MCF 10A (cell line): Measurements from ENCODE around the gene FARP1. TPM values are rescaled to one million over a fixed set of nuclear protein-coding genes. Genes with fewer than 3 reads are reported as not detected.

ENCODE experiments used
- BruUV-seq: library from RNA; stranded (reverse); fragments of 400-500 nt; replicated peaks from 2 replicates; lab custom pipeline; 2021; lab: Mats Ljungman, UMichigan
- CTCF ChIA-PET: fragments of 300-600 bp; sonication (Branson Sonifier 250); formaldehyde crosslinking; extraction: SDS; loops from one replicate; lab custom pipeline; 2021; ENCODE audit warnings: antibody characterized with exemption, inconsistent platforms; lab: Yijun Ruan, JAX
- POLR2A ChIA-PET: fragments of 300-600, 350-650 bp; sonication (Branson Sonifier 250); formaldehyde crosslinking; extraction: SDS; loops from one replicate; lab custom pipeline; 2020; ENCODE audit warnings: antibody characterized with exemption, inconsistent platforms; lab: Yijun Ruan, JAX
- DNase-seq: peaks from one replicate; pipeline ENCODE4 v3.0.0-alpha.2; 2018; ENCODE audit not compliant: unreplicated experiment
- H3K27ac Mint-ChIP-seq: one replicate; pipeline ENCODE4 v1.8.0; 2022; ENCODE audit warnings: mild to moderate bottlenecking, low read depth, mixed read lengths; ENCODE audit not compliant: unreplicated experiment
- H3K27me3 Mint-ChIP-seq: one replicate; pipeline ENCODE4 v1.8.0; 2022; ENCODE audit warnings: mixed read lengths; ENCODE audit not compliant: insufficient read depth, unreplicated experiment
- H3K36me3 Mint-ChIP-seq: one replicate; pipeline ENCODE4 v1.8.0; 2022; ENCODE audit warnings: mild to moderate bottlenecking, moderate library complexity, mixed read lengths; ENCODE audit not compliant: insufficient read depth, unreplicated experiment
- H3K4me1 Mint-ChIP-seq: one replicate; pipeline ENCODE4 v1.8.0; 2022; ENCODE audit warnings: mixed read lengths; ENCODE audit not compliant: insufficient read depth, unreplicated experiment
- H3K4me3 Mint-ChIP-seq: one replicate; pipeline ENCODE4 v1.8.0; 2022; ENCODE audit warnings: mild to moderate bottlenecking, moderate library complexity, mixed read lengths; ENCODE audit not compliant: unreplicated experiment
- H3K9me3 Mint-ChIP-seq: one replicate; pipeline ENCODE4 v1.8.0; 2022; ENCODE audit warnings: mixed read lengths; ENCODE audit not compliant: unreplicated experiment
- intact Hi-C: fragments of 100-400 bp; cut with micrococcal nuclease; formaldehyde crosslinking; loops from 2 replicates; pipeline ENCODE4 v1.14.1; 2022
- total RNA-seq: library from RNA; stranded (reverse); gene quantifications from 2 replicates; pipeline ENCODE4 v1.2.3, GENCODE V29; 2022
- TF ChIP-seq, protein P1 (sequence below): fragments of 200-600 bp; IDR thresholded peaks from one replicate; pipeline ENCODE4 v1.8.0; 2022; ENCODE audit warnings: antibody characterized with exemption, mild to moderate bottlenecking; ENCODE audit not compliant: unreplicated experiment

FARP1 gene
- total RNA-seq, 1 experiment from 2014 or later, result 30.1 TPM

DNA sequence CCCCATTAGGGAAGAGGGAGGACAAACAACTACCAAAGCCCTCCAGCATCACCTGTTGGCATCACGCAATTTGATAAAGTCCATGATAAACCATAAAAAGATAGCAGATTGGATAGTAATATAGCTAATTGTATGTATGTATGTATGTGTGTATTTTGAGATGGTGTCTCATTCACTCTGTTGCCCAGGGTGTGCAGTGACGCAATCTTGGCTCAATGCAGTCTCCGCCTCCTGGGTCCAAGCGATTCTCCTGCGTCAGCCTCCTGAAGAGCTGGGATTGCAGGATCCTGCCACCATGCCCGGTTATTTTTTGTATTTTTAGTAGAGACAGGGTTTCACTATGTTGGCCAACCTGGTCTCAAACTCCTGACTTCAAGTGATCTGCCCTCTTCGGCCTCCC lies 108.8 kb downstream of the FARP1 start:
- POLR2A ChIA-PET, result no interaction called here
- BruUV-seq, result no TSS peak
- CTCF ChIA-PET, result no interaction called here
- Mint-ChIP-seq H3K27ac (no peak overlapping the region), H3K4me1 (no peaks in the 10 kb centered on the region), H3K9me3 (no peaks in the 10 kb centered on the region), H3K36me3 (no peaks in the 10 kb centered on the region), H3K27me3 (no peaks in the 10 kb centered on the region), H3K4me3 (no peak overlapping the region)
- intact Hi-C loops, result no loop called here
- no peak for DNase-seq
- TF ChIP-seq, protein P1, sequence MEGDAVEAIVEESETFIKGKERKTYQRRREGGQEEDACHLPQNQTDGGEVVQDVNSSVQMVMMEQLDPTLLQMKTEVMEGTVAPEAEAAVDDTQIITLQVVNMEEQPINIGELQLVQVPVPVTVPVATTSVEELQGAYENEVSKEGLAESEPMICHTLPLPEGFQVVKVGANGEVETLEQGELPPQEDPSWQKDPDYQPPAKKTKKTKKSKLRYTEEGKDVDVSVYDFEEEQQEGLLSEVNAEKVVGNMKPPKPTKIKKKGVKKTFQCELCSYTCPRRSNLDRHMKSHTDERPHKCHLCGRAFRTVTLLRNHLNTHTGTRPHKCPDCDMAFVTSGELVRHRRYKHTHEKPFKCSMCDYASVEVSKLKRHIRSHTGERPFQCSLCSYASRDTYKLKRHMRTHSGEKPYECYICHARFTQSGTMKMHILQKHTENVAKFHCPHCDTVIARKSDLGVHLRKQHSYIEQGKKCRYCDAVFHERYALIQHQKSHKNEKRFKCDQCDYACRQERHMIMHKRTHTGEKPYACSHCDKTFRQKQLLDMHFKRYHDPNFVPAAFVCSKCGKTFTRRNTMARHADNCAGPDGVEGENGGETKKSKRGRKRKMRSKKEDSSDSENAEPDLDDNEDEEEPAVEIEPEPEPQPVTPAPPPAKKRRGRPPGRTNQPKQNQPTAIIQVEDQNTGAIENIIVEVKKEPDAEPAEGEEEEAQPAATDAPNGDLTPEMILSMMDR, result no peak

DNA sequence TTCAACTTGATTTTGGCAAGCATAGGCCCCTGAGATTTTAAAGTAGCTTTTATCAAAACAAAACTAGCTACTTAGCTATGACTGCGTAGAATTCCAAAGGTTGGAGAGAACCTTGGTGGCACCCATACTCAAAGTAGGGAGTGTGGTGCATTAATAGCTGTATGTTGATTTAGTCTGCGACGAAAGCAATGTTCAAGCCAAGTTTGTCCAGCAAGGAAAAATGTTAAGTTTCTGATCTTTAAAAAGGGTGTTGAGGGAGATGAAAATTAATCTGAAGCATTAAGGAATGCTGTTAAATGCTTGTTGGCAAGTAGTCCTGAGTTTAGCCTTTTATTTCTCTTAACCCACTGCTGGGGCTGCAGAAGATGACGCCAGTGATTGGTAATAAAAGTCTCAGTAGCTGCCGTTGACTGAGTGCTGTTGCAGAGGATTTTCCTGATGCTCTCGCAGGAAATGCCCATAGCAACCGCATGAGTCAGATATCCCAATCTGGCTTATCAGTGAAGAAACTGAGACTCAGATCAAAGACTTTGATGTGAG lies 110.1 kb downstream of the FARP1 start:
- Mint-ChIP-seq H3K4me1 (no peaks in the 10 kb centered on the region), H3K4me3 (no peak overlapping the region)
- intact Hi-C loops, result no loop called here

DNA sequence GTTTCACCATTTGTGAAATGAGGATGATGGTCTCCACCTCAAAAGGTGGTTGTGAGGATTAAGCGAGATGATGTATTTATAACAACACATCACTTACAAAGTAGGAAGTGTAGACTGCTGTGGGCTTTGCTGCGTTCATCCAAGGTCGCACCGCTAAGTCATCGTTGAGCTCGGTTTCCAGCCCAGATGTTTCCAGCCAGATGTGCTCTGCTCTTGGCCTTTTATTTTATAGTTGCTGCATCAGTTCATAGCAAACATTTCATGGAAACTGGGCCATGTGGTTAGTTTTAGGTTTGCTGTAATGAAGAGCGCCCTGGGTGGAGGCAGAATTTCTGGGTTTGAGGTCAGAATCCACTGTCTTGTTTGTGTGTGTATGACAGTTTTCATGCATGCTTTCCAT lies 110.6 kb downstream of the FARP1 start:
- Mint-ChIP-seq H3K4me1 (no peaks in the 10 kb centered on the region), H3K4me3 (no peak overlapping the region)

More for the DNA sequence above, 110.1 kb downstream of the FARP1 start:
- ChIA-PET POLR2A (no interaction called here), CTCF (interaction anchor here (0.6 kb wide), 2 partner anchors 18 to 44 kb away, joined by 3 to 4 read pairs; no protein-coding TSS in a partner anchor)
- no peaks in the 10 kb centered on the region for H3K27me3 Mint-ChIP-seq
- TF ChIP-seq, protein P1, result no peak
- no TSS peak for BruUV-seq
- no peak overlapping the region for H3K27ac Mint-ChIP-seq
- H3K36me3 Mint-ChIP-seq, result no peaks in the 10 kb centered on the region
- no peaks in the 10 kb centered on the region for H3K9me3 Mint-ChIP-seq
- peak; percentile 6 for DNase-seq

DNA sequence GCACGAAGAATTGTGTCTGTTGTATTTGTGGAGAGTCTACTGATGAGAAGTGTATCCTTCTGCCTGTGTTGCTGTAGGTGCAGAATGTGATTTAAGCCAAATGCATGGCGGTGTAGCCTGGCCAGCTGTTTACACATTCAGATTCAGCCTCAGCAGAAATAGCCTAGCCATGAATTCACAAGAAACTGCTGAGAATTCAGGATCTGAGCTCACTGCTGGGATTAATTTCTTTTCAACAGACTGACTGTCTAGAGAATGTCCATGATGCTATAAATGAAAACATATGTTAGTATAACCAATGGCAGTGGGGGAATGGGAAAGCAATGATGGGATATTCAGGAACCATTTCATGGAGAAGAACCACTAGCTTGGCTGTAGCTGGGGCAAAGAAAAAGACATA lies 111.6 kb downstream of the FARP1 start:
- ChIA-PET POLR2A (no interaction called here), CTCF (interaction anchor here (0.6 kb wide), 1 partner anchor 77 kb away, joined by 3 read pairs; no protein-coding TSS in a partner anchor)
- no TSS peak for BruUV-seq
- Mint-ChIP-seq H3K9me3 (no peaks in the 10 kb centered on the region), H3K36me3 (no peaks in the 10 kb centered on the region), H3K27me3 (no peaks in the 10 kb centered on the region), H3K27ac (no peak overlapping the region), H3K4me1 (no peaks in the 10 kb centered on the region), H3K4me3 (no peak overlapping the region)
- TF ChIP-seq, protein P1, result no peak
- no peak for DNase-seq
- intact Hi-C loops, result no loop called here

More for the DNA sequence above, 110.6 kb downstream of the FARP1 start:
- BruUV-seq, result no TSS peak
- ChIA-PET POLR2A (no interaction called here), CTCF (interaction anchor here (0.6 kb wide), 1 partner anchor 44 kb away, joined by 4 read pairs; no protein-coding TSS in a partner anchor)
- DNase-seq, result no peak
- intact Hi-C loops, result no loop called here
- TF ChIP-seq, protein P1, result no peak
- Mint-ChIP-seq H3K27me3 (no peaks in the 10 kb centered on the region), H3K27ac (no peak overlapping the region), H3K9me3 (no peaks in the 10 kb centered on the region), H3K36me3 (no peaks in the 10 kb centered on the region)
